CD4-positive, alpha-beta memory T cell (primary cell): ENCODE data around the gene MAP2K5. TPM values are rescaled to one million over a fixed set of nuclear protein-coding genes. Genes with fewer than 3 reads are reported as not detected.
A peak's percentile ranks its signal among the peaks of the same experiment; 100 is the strongest.

ENCODE experiments used
- CTCF ChIA-PET: fragments of 350-600 bp; sonication (Branson Sonifier 250); formaldehyde crosslinking; loops from one replicate; lab custom pipeline; 2021; ENCODE audit warnings: inconsistent platforms; ENCODE audit not compliant: partially characterized antibody; lab: Charles Lee
- POLR2A ChIA-PET: fragments of 350-600 bp; sonication (Branson Sonifier 250); formaldehyde crosslinking; loops from one replicate; lab custom pipeline; 2021; ENCODE audit not compliant: partially characterized antibody; lab: Charles Lee
- DNase-seq, 5 donors: peaks; one replicate each; pipeline versions ENCODE4 v3.0.0 to v3.0.0-alpha.2; 2020 to 2022; ENCODE audit warnings: mixed read lengths in 1 of 5
- H3K27ac ChIP-seq: one replicate; pipeline ENCODE4 v1.7.0; 2013; ENCODE audit warnings: low read depth, low read length
- H3K27me3 ChIP-seq: 2 replicates; pipeline ENCODE4 v1.7.0; 2013; ENCODE audit warnings: mild to moderate bottlenecking, low read length, moderate library complexity; ENCODE audit not compliant: insufficient read depth
- H3K36me3 ChIP-seq: 2 replicates; pipeline ENCODE4 v1.7.0; 2013; ENCODE audit warnings: mild to moderate bottlenecking, low read length, moderate library complexity; ENCODE audit not compliant: insufficient read depth
- H3K4me1 ChIP-seq: 2 replicates; pipeline ENCODE4 v1.7.0; 2013; ENCODE audit warnings: mild to moderate bottlenecking, low read length, moderate library complexity; ENCODE audit not compliant: insufficient read depth
- H3K4me3 ChIP-seq, 2 donors: one replicate each; pipeline ENCODE4 v1.7.0; 2013; ENCODE audit warnings: low read length in 2 of 2, mild to moderate bottlenecking in 1 of 2
- H3K9me3 ChIP-seq, 2 donors: one replicate each; pipeline ENCODE4 v1.7.0; 2013; ENCODE audit warnings: low read length in 2 of 2, control low read depth in 1 of 2; ENCODE audit not compliant: control insufficient read depth in 1 of 2
- H3K27ac Mint-ChIP-seq, 7 donors: one replicate each; pipeline ENCODE4 v1.8.0; 2020 to 2021; ENCODE audit warnings: mixed read lengths in 7 of 7, mild to moderate bottlenecking in 6 of 7, inconsistent platforms in 3 of 7, moderate library complexity in 3 of 7
- H3K27me3 Mint-ChIP-seq, 2 donors: one replicate each; pipeline ENCODE4 v1.8.0; 2020 to 2021; ENCODE audit warnings: mixed read lengths in 2 of 2
- H3K36me3 Mint-ChIP-seq, 2 donors: one replicate each; pipeline ENCODE4 v1.8.0; 2020 to 2021; ENCODE audit warnings: mixed read lengths in 2 of 2, inconsistent platforms in 1 of 2, mild to moderate bottlenecking in 1 of 2
- H3K4me1 Mint-ChIP-seq, 4 donors: one replicate each; pipeline ENCODE4 v1.8.0; 2020 to 2021; ENCODE audit warnings: mixed read lengths in 4 of 4, mild to moderate bottlenecking in 1 of 4
- H3K4me3 Mint-ChIP-seq, 8 donors: one replicate each; pipeline ENCODE4 v1.8.0; 2020 to 2021; ENCODE audit warnings: mixed read lengths in 8 of 8, mild to moderate bottlenecking in 7 of 8, moderate library complexity in 6 of 8, inconsistent platforms in 3 of 8
- H3K9me3 Mint-ChIP-seq, 8 donors: one replicate each; pipeline ENCODE4 v1.8.0; 2020 to 2021; ENCODE audit warnings: mixed read lengths in 8 of 8, mild to moderate bottlenecking in 5 of 8, inconsistent platforms in 3 of 8, moderate library complexity in 1 of 8
- intact Hi-C: fragments of 100-400 bp; cut with micrococcal nuclease; formaldehyde crosslinking; loops from one replicate; pipeline ENCODE4 v1.15.1; 2023
- polyA plus RNA-seq, 2 donors: library from polyadenylated mRNA; unstranded; fragments of 300-500 nt; fragmentation: Illumina TruSeq; gene quantifications; one replicate each; pipeline ENCODE4 v1.2.3, GENCODE V29; 2021
- total RNA-seq, 2 experiments: library from RNA; stranded (reverse); gene quantifications; one replicate each; pipeline ENCODE4 v1.2.3, GENCODE V29; 2021

Gene MAP2K5
- total and polyA plus RNA-seq, 4 experiments from 2014 or later = 15.2 to 31.4 (median 24.9) TPM

DNA sequence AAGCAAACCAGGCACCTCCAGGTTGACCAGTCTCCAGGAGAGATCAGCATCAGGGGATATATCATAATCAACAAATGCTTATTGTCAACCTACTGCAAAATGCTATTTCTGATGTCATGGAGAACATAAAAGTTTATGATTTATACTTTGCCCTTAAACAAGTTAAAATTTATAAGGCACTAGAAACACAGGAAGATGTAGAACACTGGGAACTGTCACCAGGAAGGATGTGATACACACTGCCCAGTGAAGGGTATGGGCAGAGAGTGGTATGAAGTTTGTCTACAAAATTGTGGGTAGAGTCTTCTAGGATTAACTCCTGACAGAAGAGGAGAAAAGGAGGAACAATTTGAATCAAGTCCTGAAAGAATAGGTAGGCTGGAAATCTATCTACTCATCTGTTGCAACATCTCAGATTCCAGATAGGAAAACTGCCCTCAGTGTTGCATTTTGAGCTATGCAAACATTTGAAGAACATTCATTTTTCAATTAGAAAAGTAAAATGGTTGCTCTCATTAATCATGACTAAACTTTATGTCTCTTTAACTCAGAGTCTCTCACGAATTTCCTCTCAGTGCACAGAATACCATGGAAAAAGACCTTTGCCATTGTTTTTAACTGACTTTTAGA, 176.9 kb downstream of the MAP2K5 start:
- ChIA-PET CTCF (no interaction called here), POLR2A (no interaction called here)
- Mint-ChIP-seq H3K27ac (no peak overlapping the region), H3K9me3 (no peaks in the 10 kb centered on the region), H3K36me3 (peaks cover 4 to 24% of the 10 kb centered on the region in 2 donors), H3K4me1 (peaks cover 0 to 2% (median 0%) of the 10 kb centered on the region in 4 donors), H3K4me3 (no peak overlapping the region), H3K27me3 (no peaks in the 10 kb centered on the region)
- intact Hi-C loops = no loop called here
- Histone ChIP-seq H3K27ac (no peak overlapping the region), H3K4me1 (no peaks in the 10 kb centered on the region), H3K4me3 (no peak overlapping the region), H3K36me3 (no peaks in the 10 kb centered on the region), H3K27me3 (no peaks in the 10 kb centered on the region), H3K9me3 (no peaks in the 10 kb centered on the region)
- DNase-seq = no peak

GRCh38 chr15:67720556-67721175, 178.2 kb downstream of the MAP2K5 start:
- Histone ChIP-seq H3K27me3 (no peaks in the 10 kb centered on the region), H3K4me1 (no peaks in the 10 kb centered on the region), H3K27ac (no peak overlapping the region), H3K9me3 (no peaks in the 10 kb centered on the region), H3K36me3 (no peaks in the 10 kb centered on the region), H3K4me3 (no peak overlapping the region)
- Mint-ChIP-seq H3K36me3 (peaks cover 8 to 26% of the 10 kb centered on the region in 2 donors), H3K4me1 (peaks cover 0 to 8% (median 1%) of the 10 kb centered on the region in 4 donors), H3K27ac (no peak overlapping the region), H3K4me3 (no peak overlapping the region), H3K27me3 (no peaks in the 10 kb centered on the region), H3K9me3 (no peaks in the 10 kb centered on the region)
- no peak for DNase-seq
- ChIA-PET CTCF (no interaction called here), POLR2A (no interaction called here)
- intact Hi-C loops = no loop called here

- no peaks in the 10 kb centered on the region for H3K9me3 ChIP-seq
- no peaks in the 10 kb centered on the region for H3K9me3 Mint-ChIP-seq
- no peak overlapping the region for H3K27ac Mint-ChIP-seq
- POLR2A ChIA-PET = no interaction called here
- H3K4me3 ChIP-seq = no peak overlapping the region
- no peaks in the 10 kb centered on the region for H3K4me1 ChIP-seq
- H3K27ac ChIP-seq = no peak overlapping the region
- DNase-seq = no peak
- intact Hi-C loops = no loop called here
- H3K27me3 Mint-ChIP-seq = no peaks in the 10 kb centered on the region
- no peak overlapping the region for H3K4me3 Mint-ChIP-seq
- peaks cover 0 to 8% (median 1%) of the 10 kb centered on the region in 4 donors for H3K4me1 Mint-ChIP-seq
- CTCF ChIA-PET = no interaction called here
- no peaks in the 10 kb centered on the region for H3K27me3 ChIP-seq
- no peaks in the 10 kb centered on the region for H3K36me3 ChIP-seq
- peaks cover 8 to 29% of the 10 kb centered on the region in 2 donors for H3K36me3 Mint-ChIP-seq
These were observed 179.7 kb downstream of the MAP2K5 start for GRCh38 chr15:67722030-67722817.

- Mint-ChIP-seq H3K27ac (no peak overlapping the region), H3K4me1 (peaks cover 0 to 8% (median 1%) of the 10 kb centered on the region in 4 donors), H3K4me3 (no peak overlapping the region)
These were observed 181.0 kb downstream of the MAP2K5 start for GRCh38 chr15:67723294-67724024.

DNA sequence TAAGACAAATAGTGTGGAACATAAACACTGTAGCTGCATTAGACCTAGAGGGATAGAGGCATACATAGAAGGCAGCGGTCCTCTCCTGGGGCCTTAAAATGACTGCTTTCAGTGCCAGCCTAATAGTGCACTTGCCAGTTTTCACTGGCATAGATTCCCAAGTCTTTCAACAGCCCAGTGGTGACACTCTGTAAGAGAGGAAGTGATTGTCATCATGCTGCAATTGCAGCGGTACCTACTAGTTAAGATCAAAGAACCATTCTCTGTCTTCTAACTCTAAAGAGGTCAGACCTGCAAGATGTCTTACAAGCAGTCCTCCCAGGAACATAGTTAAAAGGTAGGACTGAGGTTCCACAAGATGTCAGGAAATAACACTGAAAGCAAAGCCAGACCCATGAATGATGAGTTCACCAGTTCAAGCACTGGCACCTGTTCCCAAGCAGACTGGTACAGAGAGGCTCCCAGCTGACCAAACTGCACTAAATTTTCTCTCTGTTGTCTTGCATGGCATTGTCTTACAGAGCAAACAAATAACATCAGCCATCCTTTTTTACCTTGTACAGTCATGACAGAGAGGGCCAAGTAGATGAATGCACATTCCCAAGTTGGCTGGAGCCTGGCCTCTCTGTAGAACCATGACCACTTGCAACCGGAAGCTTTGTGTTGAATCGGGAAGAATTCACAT, 182.3 kb downstream of the MAP2K5 start:
- no peak overlapping the region for H3K4me3 ChIP-seq
- CTCF ChIA-PET = no interaction called here
- H3K9me3 ChIP-seq = no peaks in the 10 kb centered on the region
- Mint-ChIP-seq H3K36me3 (peaks cover 8 to 19% of the 10 kb centered on the region in 2 donors), H3K4me1 (peaks cover 0 to 8% (median 1%) of the 10 kb centered on the region in 4 donors), H3K27me3 (no peaks in the 10 kb centered on the region), H3K4me3 (peak overlapping the region in 1 of 8 donors; percentile 36), H3K9me3 (no peaks in the 10 kb centered on the region), H3K27ac (no peak overlapping the region)
- no peaks in the 10 kb centered on the region for H3K36me3 ChIP-seq
- no peaks in the 10 kb centered on the region for H3K4me1 ChIP-seq
- intact Hi-C loops = no loop called here
- H3K27ac ChIP-seq = no peak overlapping the region
- H3K27me3 ChIP-seq = no peaks in the 10 kb centered on the region
- no peak for DNase-seq
- POLR2A ChIA-PET = no interaction called here

More at GRCh38 chr15:67723294-67724024, 181.0 kb downstream of the MAP2K5 start:
- Histone ChIP-seq H3K4me1 (no peaks in the 10 kb centered on the region), H3K27me3 (no peaks in the 10 kb centered on the region), H3K4me3 (no peak overlapping the region), H3K36me3 (no peaks in the 10 kb centered on the region), H3K27ac (no peak overlapping the region), H3K9me3 (no peaks in the 10 kb centered on the region)
- Mint-ChIP-seq H3K9me3 (no peaks in the 10 kb centered on the region), H3K27me3 (no peaks in the 10 kb centered on the region), H3K36me3 (peaks cover 8 to 27% of the 10 kb centered on the region in 2 donors)
- intact Hi-C loops = no loop called here
- ChIA-PET CTCF (no interaction called here), POLR2A (no interaction called here)
- DNase-seq = no peak

GRCh38 chr15:67730135-67730534, 187.6 kb downstream of the MAP2K5 start:
- Histone ChIP-seq H3K27me3 (no peaks in the 10 kb centered on the region), H3K9me3 (no peaks in the 10 kb centered on the region), H3K27ac (no peak overlapping the region), H3K4me1 (no peaks in the 10 kb centered on the region), H3K36me3 (no peaks in the 10 kb centered on the region), H3K4me3 (no peak overlapping the region)
- peaks cover 4 to 11% of the 10 kb centered on the region in 2 donors for H3K36me3 Mint-ChIP-seq
- peaks cover 0 to 7% (median 5%) of the 10 kb centered on the region in 4 donors for H3K4me1 Mint-ChIP-seq
- intact Hi-C loops = no loop called here
- no peaks in the 10 kb centered on the region for H3K9me3 Mint-ChIP-seq
- H3K27me3 Mint-ChIP-seq = no peaks in the 10 kb centered on the region
- ChIA-PET POLR2A (no interaction called here), CTCF (interaction anchor here (1.0 kb wide), 1 partner anchor 14 kb away, joined by 3 read pairs; no protein-coding TSS in a partner anchor)
- DNase-seq = no peak
- no peak overlapping the region for H3K4me3 Mint-ChIP-seq
- no peak overlapping the region for H3K27ac Mint-ChIP-seq
